WTC11 (cell line): ENCODE measurements around the gene RIN3. TPM values are rescaled to one million over a fixed set of nuclear protein-coding genes. Genes with fewer than 3 reads are reported as not detected.

Experiments
- ATAC-seq: fragments of 200-7000 bp; cut with Tn5 transposase; 2 replicates; pipeline ENCODE4 v1.10.0; 2021; ENCODE audit warnings: mild to moderate bottlenecking, moderate library complexity
- CTCF ChIA-PET: fragments of 300-600 bp; sonication (Branson Sonifier 250); formaldehyde crosslinking; loops from one replicate; lab custom pipeline; 2021; ENCODE audit warnings: antibody characterized with exemption; lab: Charles Lee
- POLR2A ChIA-PET: fragments of 350-600 bp; sonication (Branson Sonifier 250); formaldehyde crosslinking; loops from one replicate; lab custom pipeline; 2021; ENCODE audit warnings: antibody characterized with exemption; lab: Charles Lee
- DNase-seq: peaks from one replicate; pipeline ENCODE4 v3.0.0; 2021; ENCODE audit warnings: low spot score
- H3K27ac Mint-ChIP-seq: 2 replicates; pipeline ENCODE4 v1.8.0; 2021; ENCODE audit warnings: mixed read lengths
- H3K27me3 Mint-ChIP-seq: 2 replicates; pipeline ENCODE4 v1.8.0; 2021; ENCODE audit warnings: low read depth, mild to moderate bottlenecking, moderate library complexity, mixed read lengths
- H3K36me3 Mint-ChIP-seq: 2 replicates; pipeline ENCODE4 v1.8.0; 2021; ENCODE audit warnings: mixed read lengths
- H3K4me1 Mint-ChIP-seq: 2 replicates; pipeline ENCODE4 v1.8.0; 2022; ENCODE audit warnings: mixed read lengths
- H3K4me3 Mint-ChIP-seq: 2 replicates; pipeline ENCODE4 v1.8.0; 2021; ENCODE audit warnings: mild to moderate bottlenecking, moderate library complexity, mixed read lengths
- H3K9me3 Mint-ChIP-seq: 2 replicates; pipeline ENCODE4 v1.8.0; 2021; ENCODE audit warnings: mixed read lengths
- CREB1 ChIP-seq: sonication (generic); formaldehyde crosslinking; IDR thresholded peaks from 2 replicates; pipeline ENCODE4 v1.8.0; 2023; ENCODE audit warnings: mild to moderate bottlenecking, missing genetic modification reagents
- CREM ChIP-seq: sonication (generic); formaldehyde crosslinking; IDR thresholded peaks from 2 replicates; pipeline ENCODE4 v1.8.1; 2022; ENCODE audit warnings: mild to moderate bottlenecking, missing genetic modification reagents, moderate library complexity
- FOXK1 ChIP-seq: sonication (generic); formaldehyde crosslinking; IDR thresholded peaks from 2 replicates; pipeline ENCODE4 v1.8.0; 2022; ENCODE audit warnings: mild to moderate bottlenecking, moderate library complexity, missing genetic modification reagents
- GABPB1 ChIP-seq: sonication (generic); formaldehyde crosslinking; IDR thresholded peaks from 2 replicates; pipeline ENCODE4 v1.8.1; 2023; ENCODE audit warnings: mild to moderate bottlenecking, missing genetic modification reagents
- IRF2 ChIP-seq: sonication (generic); formaldehyde crosslinking; IDR thresholded peaks from 2 replicates; pipeline ENCODE4 v1.8.0; 2022; ENCODE audit warnings: low read depth, missing genetic modification reagents, borderline replicate concordance
- JUN ChIP-seq: sonication (generic); formaldehyde crosslinking; IDR thresholded peaks from 2 replicates; pipeline ENCODE4 v1.8.0; 2023; ENCODE audit warnings: mild to moderate bottlenecking, missing genetic modification reagents
- KAT7 ChIP-seq: sonication (generic); formaldehyde crosslinking; IDR thresholded peaks from 2 replicates; pipeline ENCODE4 v1.8.1; 2023; ENCODE audit warnings: missing genetic modification reagents, mild to moderate bottlenecking, borderline replicate concordance
- MYBL2 ChIP-seq: sonication (generic); formaldehyde crosslinking; IDR thresholded peaks from 2 replicates; pipeline ENCODE4 v1.8.1; 2023; ENCODE audit warnings: mild to moderate bottlenecking, moderate library complexity, missing genetic modification reagents
- NR2C2 ChIP-seq: sonication (generic); formaldehyde crosslinking; IDR thresholded peaks from 2 replicates; pipeline ENCODE4 v1.8.0; 2022; ENCODE audit warnings: mild to moderate bottlenecking, missing genetic modification reagents
- PRRX2 ChIP-seq: fragments of 250-450 bp; sonication (Bioruptor Pico); IDR thresholded peaks from 2 replicates; pipeline ENCODE4 v1.8.0; 2021; ENCODE audit warnings: mild to moderate bottlenecking
- SP1 ChIP-seq: sonication (generic); formaldehyde crosslinking; conservative IDR thresholded peaks from 2 replicates; pipeline ENCODE4 v1.8.1; 2022; ENCODE audit warnings: missing genetic modification reagents
- ZNF138 ChIP-seq: sonication (generic); formaldehyde crosslinking; conservative IDR thresholded peaks from 2 replicates; pipeline ENCODE4 v1.8.1; 2022; ENCODE audit warnings: mild to moderate bottlenecking, moderate library complexity, missing genetic modification reagents
- total RNA-seq: library from RNA; stranded (reverse); gene quantifications from 3 replicates; pipeline ENCODE4 v1.2.3, GENCODE V29; 2021
- TF ChIP-seq, protein P1 (sequence below): sonication (generic); formaldehyde crosslinking; IDR thresholded peaks from 2 replicates; pipeline ENCODE4 v1.8.0; 2022; ENCODE audit warnings: mild to moderate bottlenecking, missing genetic modification reagents
- TF ChIP-seq, protein P2 (sequence below): sonication (generic); formaldehyde crosslinking; IDR thresholded peaks from 2 replicates; pipeline ENCODE4 v1.8.1; 2022; ENCODE audit warnings: mild to moderate bottlenecking, moderate library complexity, missing genetic modification reagents
- TF ChIP-seq, protein P3 (sequence below): sonication (generic); formaldehyde crosslinking; conservative IDR thresholded peaks from 2 replicates; pipeline ENCODE4 v1.8.1; 2022; ENCODE audit warnings: mild to moderate bottlenecking, missing genetic modification reagents
- TF ChIP-seq, protein P4 (sequence below): sonication (generic); formaldehyde crosslinking; IDR thresholded peaks from 2 replicates; pipeline ENCODE4 v1.8.0; 2022; ENCODE audit warnings: missing genetic modification reagents
- TF ChIP-seq, protein P5 (sequence below): sonication (generic); formaldehyde crosslinking; IDR thresholded peaks from 2 replicates; pipeline ENCODE4 v1.8.1; 2023; ENCODE audit warnings: mild to moderate bottlenecking, missing genetic modification reagents
- TF ChIP-seq, protein P6 (sequence below): fragments of 250-450 bp; sonication (Bioruptor Pico); IDR thresholded peaks from 2 replicates; pipeline ENCODE4 v1.9.0; 2021; ENCODE audit warnings: moderate library complexity, mild to moderate bottlenecking, inconsistent platforms, borderline replicate concordance
- TF ChIP-seq, protein P7 (sequence below): fragments of 250-450 bp; sonication (Bioruptor Pico); conservative IDR thresholded peaks from 2 replicates; pipeline ENCODE4 v1.9.0; 2021; ENCODE audit warnings: mild to moderate bottlenecking

The RIN3 gene
- total RNA-seq, 1 experiment from 2014 or later, result 3.3 TPM

DNA sequence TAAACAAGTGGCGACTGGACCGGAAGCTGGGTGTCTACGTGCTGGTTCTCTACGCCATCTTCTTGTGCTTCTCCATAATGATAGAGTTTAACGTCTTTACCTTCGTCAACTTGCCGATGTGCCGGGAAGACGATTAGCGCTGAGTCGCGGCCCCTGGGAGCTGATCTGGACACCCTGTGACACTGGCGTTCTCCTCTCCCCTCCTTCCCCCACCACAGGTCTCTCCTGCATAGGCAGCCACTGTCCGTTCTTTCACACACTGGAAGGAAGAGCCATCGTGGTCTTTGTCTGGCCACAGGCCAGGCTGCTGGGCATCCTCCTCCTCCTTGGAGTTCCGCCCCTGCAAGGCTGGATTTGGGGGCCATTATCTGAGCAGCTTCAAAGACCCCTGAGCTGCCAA lies 20.1 kb upstream of the RIN3 start (continued):
- TF ChIP-seq, protein P1, sequence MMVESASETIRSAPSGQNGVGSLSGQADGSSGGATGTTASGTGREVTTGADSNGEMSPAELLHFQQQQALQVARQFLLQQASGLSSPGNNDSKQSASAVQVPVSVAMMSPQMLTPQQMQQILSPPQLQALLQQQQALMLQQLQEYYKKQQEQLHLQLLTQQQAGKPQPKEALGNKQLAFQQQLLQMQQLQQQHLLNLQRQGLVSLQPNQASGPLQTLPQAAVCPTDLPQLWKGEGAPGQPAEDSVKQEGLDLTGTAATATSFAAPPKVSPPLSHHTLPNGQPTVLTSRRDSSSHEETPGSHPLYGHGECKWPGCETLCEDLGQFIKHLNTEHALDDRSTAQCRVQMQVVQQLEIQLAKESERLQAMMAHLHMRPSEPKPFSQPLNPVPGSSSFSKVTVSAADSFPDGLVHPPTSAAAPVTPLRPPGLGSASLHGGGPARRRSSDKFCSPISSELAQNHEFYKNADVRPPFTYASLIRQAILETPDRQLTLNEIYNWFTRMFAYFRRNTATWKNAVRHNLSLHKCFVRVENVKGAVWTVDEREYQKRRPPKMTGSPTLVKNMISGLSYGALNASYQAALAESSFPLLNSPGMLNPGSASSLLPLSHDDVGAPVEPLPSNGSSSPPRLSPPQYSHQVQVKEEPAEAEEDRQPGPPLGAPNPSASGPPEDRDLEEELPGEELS (CRISPR knock-in tag), result no peak
- TF ChIP-seq CREB1 (CRISPR knock-in tag), result no peak
- TF ChIP-seq, protein P2, sequence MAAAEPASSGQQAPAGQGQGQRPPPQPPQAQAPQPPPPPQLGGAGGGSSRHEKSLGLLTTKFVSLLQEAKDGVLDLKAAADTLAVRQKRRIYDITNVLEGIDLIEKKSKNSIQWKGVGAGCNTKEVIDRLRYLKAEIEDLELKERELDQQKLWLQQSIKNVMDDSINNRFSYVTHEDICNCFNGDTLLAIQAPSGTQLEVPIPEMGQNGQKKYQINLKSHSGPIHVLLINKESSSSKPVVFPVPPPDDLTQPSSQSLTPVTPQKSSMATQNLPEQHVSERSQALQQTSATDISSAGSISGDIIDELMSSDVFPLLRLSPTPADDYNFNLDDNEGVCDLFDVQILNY (CRISPR knock-in tag), result no peak
- TF ChIP-seq MYBL2 (CRISPR knock-in tag), result no peak
- no peak for TF ChIP-seq IRF2 (CRISPR knock-in tag)
- no peak for TF ChIP-seq JUN (CRISPR knock-in tag)
- no peak for TF ChIP-seq KAT7
- TF ChIP-seq, protein P3, sequence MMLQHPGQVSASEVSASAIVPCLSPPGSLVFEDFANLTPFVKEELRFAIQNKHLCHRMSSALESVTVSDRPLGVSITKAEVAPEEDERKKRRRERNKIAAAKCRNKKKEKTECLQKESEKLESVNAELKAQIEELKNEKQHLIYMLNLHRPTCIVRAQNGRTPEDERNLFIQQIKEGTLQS (CRISPR knock-in tag), result no peak
- TF ChIP-seq, protein P4, sequence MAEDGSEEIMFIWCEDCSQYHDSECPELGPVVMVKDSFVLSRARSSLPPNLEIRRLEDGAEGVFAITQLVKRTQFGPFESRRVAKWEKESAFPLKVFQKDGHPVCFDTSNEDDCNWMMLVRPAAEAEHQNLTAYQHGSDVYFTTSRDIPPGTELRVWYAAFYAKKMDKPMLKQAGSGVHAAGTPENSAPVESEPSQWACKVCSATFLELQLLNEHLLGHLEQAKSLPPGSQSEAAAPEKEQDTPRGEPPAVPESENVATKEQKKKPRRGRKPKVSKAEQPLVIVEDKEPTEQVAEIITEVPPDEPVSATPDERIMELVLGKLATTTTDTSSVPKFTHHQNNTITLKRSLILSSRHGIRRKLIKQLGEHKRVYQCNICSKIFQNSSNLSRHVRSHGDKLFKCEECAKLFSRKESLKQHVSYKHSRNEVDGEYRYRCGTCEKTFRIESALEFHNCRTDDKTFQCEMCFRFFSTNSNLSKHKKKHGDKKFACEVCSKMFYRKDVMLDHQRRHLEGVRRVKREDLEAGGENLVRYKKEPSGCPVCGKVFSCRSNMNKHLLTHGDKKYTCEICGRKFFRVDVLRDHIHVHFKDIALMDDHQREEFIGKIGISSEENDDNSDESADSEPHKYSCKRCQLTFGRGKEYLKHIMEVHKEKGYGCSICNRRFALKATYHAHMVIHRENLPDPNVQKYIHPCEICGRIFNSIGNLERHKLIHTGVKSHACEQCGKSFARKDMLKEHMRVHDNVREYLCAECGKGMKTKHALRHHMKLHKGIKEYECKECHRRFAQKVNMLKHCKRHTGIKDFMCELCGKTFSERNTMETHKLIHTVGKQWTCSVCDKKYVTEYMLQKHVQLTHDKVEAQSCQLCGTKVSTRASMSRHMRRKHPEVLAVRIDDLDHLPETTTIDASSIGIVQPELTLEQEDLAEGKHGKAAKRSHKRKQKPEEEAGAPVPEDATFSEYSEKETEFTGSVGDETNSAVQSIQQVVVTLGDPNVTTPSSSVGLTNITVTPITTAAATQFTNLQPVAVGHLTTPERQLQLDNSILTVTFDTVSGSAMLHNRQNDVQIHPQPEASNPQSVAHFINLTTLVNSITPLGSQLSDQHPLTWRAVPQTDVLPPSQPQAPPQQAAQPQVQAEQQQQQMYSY (CRISPR knock-in tag), result no peak

DNA sequence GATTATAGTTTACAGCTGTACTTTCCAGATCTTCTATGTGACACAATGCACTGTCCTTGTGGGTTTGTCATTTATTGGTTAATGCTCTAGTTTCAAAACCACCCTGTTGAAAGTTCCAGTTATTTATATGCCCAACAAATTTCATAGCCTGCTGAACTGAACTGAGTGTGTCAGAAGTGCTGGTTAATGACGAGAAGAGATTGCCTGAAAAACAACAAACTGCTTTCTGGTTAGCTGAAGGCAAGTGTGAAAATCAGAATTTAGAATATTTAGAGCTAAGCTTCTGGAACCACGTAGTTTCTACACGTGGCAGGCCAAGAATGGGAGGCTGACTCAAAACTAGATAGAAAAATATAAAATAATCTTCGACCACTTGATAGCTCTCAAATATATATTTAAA lies 19.1 kb upstream of the RIN3 start:
- POLR2A ChIA-PET, result no interaction called here
- Mint-ChIP-seq H3K27me3 (no peaks in the 10 kb centered on the region), H3K27ac (no peak overlapping the region), H3K4me3 (no peak overlapping the region), H3K36me3 (no peaks in the 10 kb centered on the region), H3K9me3 (no peaks in the 10 kb centered on the region), H3K4me1 (peaks cover 12% of the 10 kb centered on the region)
- no peak for ATAC-seq
- TF ChIP-seq PRRX2 (CRISPR knock-in tag) (no peak), GABPB1 (CRISPR knock-in tag) (no peak), CREM (CRISPR knock-in tag) (no peak), SP1 (CRISPR knock-in tag) (no peak), FOXK1 (CRISPR knock-in tag) (no peak), NR2C2 (CRISPR knock-in tag) (no peak), ZNF138 (CRISPR knock-in tag) (no peak)
- TF ChIP-seq, protein P2 (CRISPR knock-in tag), result no peak
- TF ChIP-seq, protein P4 (CRISPR knock-in tag), result no peak
- TF ChIP-seq, protein P5, sequence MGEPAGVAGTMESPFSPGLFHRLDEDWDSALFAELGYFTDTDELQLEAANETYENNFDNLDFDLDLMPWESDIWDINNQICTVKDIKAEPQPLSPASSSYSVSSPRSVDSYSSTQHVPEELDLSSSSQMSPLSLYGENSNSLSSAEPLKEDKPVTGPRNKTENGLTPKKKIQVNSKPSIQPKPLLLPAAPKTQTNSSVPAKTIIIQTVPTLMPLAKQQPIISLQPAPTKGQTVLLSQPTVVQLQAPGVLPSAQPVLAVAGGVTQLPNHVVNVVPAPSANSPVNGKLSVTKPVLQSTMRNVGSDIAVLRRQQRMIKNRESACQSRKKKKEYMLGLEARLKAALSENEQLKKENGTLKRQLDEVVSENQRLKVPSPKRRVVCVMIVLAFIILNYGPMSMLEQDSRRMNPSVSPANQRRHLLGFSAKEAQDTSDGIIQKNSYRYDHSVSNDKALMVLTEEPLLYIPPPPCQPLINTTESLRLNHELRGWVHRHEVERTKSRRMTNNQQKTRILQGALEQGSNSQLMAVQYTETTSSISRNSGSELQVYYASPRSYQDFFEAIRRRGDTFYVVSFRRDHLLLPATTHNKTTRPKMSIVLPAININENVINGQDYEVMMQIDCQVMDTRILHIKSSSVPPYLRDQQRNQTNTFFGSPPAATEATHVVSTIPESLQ (CRISPR knock-in tag), result no peak
- TF ChIP-seq, protein P3 (CRISPR knock-in tag), result no peak
- TF ChIP-seq, protein P6, sequence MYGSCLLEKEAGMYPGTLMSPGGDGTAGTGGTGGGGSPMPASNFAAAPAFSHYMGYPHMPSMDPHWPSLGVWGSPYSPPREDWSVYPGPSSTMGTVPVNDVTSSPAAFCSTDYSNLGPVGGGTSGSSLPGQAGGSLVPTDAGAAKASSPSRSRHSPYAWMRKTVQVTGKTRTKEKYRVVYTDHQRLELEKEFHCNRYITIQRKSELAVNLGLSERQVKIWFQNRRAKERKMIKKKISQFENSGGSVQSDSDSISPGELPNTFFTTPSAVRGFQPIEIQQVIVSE (CRISPR knock-in tag), result no peak
- TF ChIP-seq, protein P7, sequence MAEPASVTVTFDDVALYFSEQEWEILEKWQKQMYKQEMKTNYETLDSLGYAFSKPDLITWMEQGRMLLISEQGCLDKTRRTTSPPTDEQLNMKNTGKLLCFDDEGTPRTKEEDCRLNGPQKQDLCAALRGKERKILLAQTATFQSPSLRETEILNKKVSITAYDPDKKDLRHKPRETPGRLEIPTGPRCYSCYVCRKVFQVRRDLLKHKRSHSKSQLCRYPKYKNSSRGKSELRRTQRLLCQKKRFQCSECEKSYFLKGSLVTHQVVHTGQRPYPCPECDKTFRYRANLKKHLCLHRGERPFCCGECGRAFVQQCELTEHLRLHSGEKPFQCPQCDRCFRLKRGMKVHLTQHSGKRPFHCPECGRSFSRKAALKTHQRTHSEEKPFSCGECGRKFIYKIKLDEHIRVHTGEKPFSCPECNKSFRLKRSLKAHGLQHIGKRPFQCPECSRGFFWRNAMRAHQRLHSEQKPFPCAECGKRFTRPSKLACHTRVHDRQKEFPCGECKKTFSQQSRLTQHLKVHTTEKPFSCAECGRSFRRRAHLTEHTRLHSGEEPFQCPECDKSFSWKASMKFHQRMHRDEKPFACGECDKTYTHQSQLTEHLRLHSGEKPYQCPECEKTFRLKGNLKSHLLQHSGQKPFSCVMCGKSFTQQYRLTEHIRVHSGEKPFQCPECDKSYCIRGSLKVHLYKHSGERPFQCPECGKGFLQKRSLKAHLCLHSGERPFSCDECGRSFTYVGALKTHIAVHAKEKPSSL, result no peak
- CTCF ChIA-PET, result no interaction called here
- no peak for DNase-seq
